H9 (cell line): ENCODE results near the gene STK38L. TPM values are rescaled to one million over a fixed set of nuclear protein-coding genes. Genes with fewer than 3 reads are reported as not detected.

Experiments used
- DNase-seq: peaks from one replicate; pipeline ENCODE4 v3.0.0-alpha.2; 2017
- H2AFZ ChIP-seq: one replicate; pipeline ENCODE4 v1.6.1; 2013; ENCODE audit warnings: mild to moderate bottlenecking, low read length, control low read depth, moderate library complexity
- H2AK5ac ChIP-seq: 2 replicates; pipeline ENCODE4 v1.6.1; 2013; ENCODE audit warnings: low read length, control low read depth, mixed read lengths; ENCODE audit not compliant: insufficient read length
- H2BK120ac ChIP-seq: one replicate; pipeline ENCODE4 v1.6.1; 2013; ENCODE audit warnings: low read depth, mild to moderate bottlenecking, low read length, control low read depth, inconsistent platforms; ENCODE audit not compliant: poor library complexity, severe bottlenecking
- H2BK12ac ChIP-seq: 2 replicates; pipeline ENCODE4 v1.6.1; 2013; ENCODE audit warnings: low read length, control low read depth, mixed read lengths, low read depth; ENCODE audit not compliant: insufficient read length
- H2BK15ac ChIP-seq: 2 replicates; pipeline ENCODE4 v1.6.1; 2013; ENCODE audit warnings: low read depth, low read length, control low read depth
- H2BK20ac ChIP-seq: one replicate; pipeline ENCODE4 v1.6.1; 2013; ENCODE audit warnings: low read depth, mild to moderate bottlenecking, low read length, control low read depth, inconsistent platforms; ENCODE audit not compliant: poor library complexity, severe bottlenecking
- H2BK5ac ChIP-seq: 2 replicates; pipeline ENCODE4 v1.6.1; 2013; ENCODE audit warnings: low read length, control low read depth, mixed read lengths; ENCODE audit not compliant: insufficient read length
- H3K14ac ChIP-seq: 2 replicates; pipeline ENCODE4 v1.6.1; 2013; ENCODE audit warnings: low read length, control low read depth; ENCODE audit not compliant: insufficient read depth
- H3K18ac ChIP-seq: 2 replicates; pipeline ENCODE4 v1.6.1; 2013; ENCODE audit warnings: low read depth, mild to moderate bottlenecking, mixed read lengths, low read length, control low read depth; ENCODE audit not compliant: insufficient read length
- H3K23ac ChIP-seq: 2 replicates; pipeline ENCODE4 v1.6.1; 2013; ENCODE audit warnings: low read length, control low read depth, mixed read lengths, low read depth; ENCODE audit not compliant: insufficient read length
- H3K23me2 ChIP-seq: 2 replicates; pipeline ENCODE4 v1.6.1; 2013; ENCODE audit warnings: low read depth, mild to moderate bottlenecking, mixed read lengths, low read length, control low read depth; ENCODE audit not compliant: insufficient read length, poor library complexity, severe bottlenecking
- H3K27ac ChIP-seq: 2 replicates; pipeline ENCODE4 v1.5.1; 2013; ENCODE audit warnings: low read length, control low read depth, mixed read lengths, low read depth; ENCODE audit not compliant: insufficient read length
- H3K27me3 ChIP-seq: 2 replicates; pipeline ENCODE4 v1.6.1; 2013; ENCODE audit warnings: low read length, control low read depth, inconsistent platforms; ENCODE audit not compliant: insufficient read depth
- H3K4ac ChIP-seq: 2 replicates; pipeline ENCODE4 v1.6.1; 2013; ENCODE audit warnings: low read depth, mild to moderate bottlenecking, control low read depth, inconsistent platforms, low read length, moderate library complexity
- H3K4me1 ChIP-seq: 2 replicates; pipeline ENCODE4 v1.6.1; 2013; ENCODE audit warnings: low read length, control low read depth, inconsistent platforms; ENCODE audit not compliant: insufficient read depth
- H3K4me2 ChIP-seq: 2 replicates; pipeline ENCODE4 v1.6.1; 2013; ENCODE audit warnings: low read length, control low read depth, mixed read lengths; ENCODE audit not compliant: insufficient read length, insufficient read depth
- H3K56ac ChIP-seq: 2 replicates; pipeline ENCODE4 v1.6.1; 2013; ENCODE audit warnings: low read depth, mild to moderate bottlenecking, mixed read lengths, low read length, control low read depth; ENCODE audit not compliant: insufficient read length
- H3K79me1 ChIP-seq: 2 replicates; pipeline ENCODE4 v1.6.1; 2013; ENCODE audit warnings: low read depth, mild to moderate bottlenecking, moderate library complexity, low read length, control low read depth, inconsistent platforms; ENCODE audit not compliant: insufficient read depth, poor library complexity, severe bottlenecking
- H3K79me2 ChIP-seq: 2 replicates; pipeline ENCODE4 v1.6.1; 2013; ENCODE audit warnings: low read length, control low read depth, inconsistent platforms; ENCODE audit not compliant: insufficient read depth
- H3K9ac ChIP-seq: 2 replicates; pipeline ENCODE4 v1.6.1; 2013; ENCODE audit warnings: low read length, control low read depth, mixed read lengths; ENCODE audit not compliant: insufficient read length; ENCODE audit errors: extremely low read depth
- H3K9me3 ChIP-seq: one replicate; pipeline ENCODE4 v1.6.1; 2013; ENCODE audit warnings: low read depth, low read length, inconsistent platforms; ENCODE audit not compliant: control insufficient read depth
- H3T11ph ChIP-seq: one replicate; pipeline ENCODE4 v1.6.1; 2013; ENCODE audit warnings: mild to moderate bottlenecking, low read length, control low read depth, inconsistent platforms
- H4K20me1 ChIP-seq: one replicate; pipeline ENCODE4 v1.6.1; 2013; ENCODE audit not compliant: control insufficient read depth, insufficient read length, insufficient read depth
- H4K5ac ChIP-seq: 2 replicates; pipeline ENCODE4 v1.6.1; 2013; ENCODE audit warnings: low read depth, mild to moderate bottlenecking, mixed read lengths, low read length, control low read depth; ENCODE audit not compliant: insufficient read length
- H4K8ac ChIP-seq: replicated peaks from 2 replicates; pipeline ENCODE4 v1.6.1; 2013; ENCODE audit warnings: low read length, control low read depth, mixed read lengths, low read depth; ENCODE audit not compliant: insufficient read length
- H4K91ac ChIP-seq: 2 replicates; pipeline ENCODE4 v1.6.1; 2013; ENCODE audit warnings: low read depth, mild to moderate bottlenecking, moderate library complexity, mixed read lengths, low read length, control low read depth; ENCODE audit not compliant: insufficient read length
- H3K27ac Mint-ChIP-seq, 3 experiments: 2 replicates in 2 of 3; 3 replicates in 1 of 3; pipeline ENCODE4 v1.8.0; 2020 to 2021; ENCODE audit warnings: mixed read lengths in 3 of 3, mild to moderate bottlenecking in 1 of 3, moderate library complexity in 1 of 3
- H3K27me3 Mint-ChIP-seq: 2 replicates; pipeline ENCODE4 v1.8.0; 2021; ENCODE audit warnings: low read depth, mild to moderate bottlenecking, moderate library complexity, mixed read lengths
- H3K36me3 Mint-ChIP-seq, 3 experiments: 2 replicates in 2 of 3; 3 replicates in 1 of 3; pipeline ENCODE4 v1.8.0; 2020 to 2021; ENCODE audit warnings: low read depth in 3 of 3, mixed read lengths in 3 of 3; ENCODE audit not compliant: insufficient read depth in 1 of 3
- H3K4me1 Mint-ChIP-seq, 2 experiments: 2 replicates each; pipeline ENCODE4 v1.8.0; 2020; ENCODE audit warnings: mixed read lengths in 2 of 2
- H3K4me3 Mint-ChIP-seq, 2 experiments: 2 replicates in 1 of 2; 3 replicates in 1 of 2; pipeline ENCODE4 v1.8.0; 2020 to 2021; ENCODE audit warnings: mild to moderate bottlenecking in 2 of 2, mixed read lengths in 2 of 2, moderate library complexity in 1 of 2
- H3K9me3 Mint-ChIP-seq, 2 experiments: 2 replicates in 1 of 2; 3 replicates in 1 of 2; pipeline ENCODE4 v1.8.0; 2020; ENCODE audit warnings: mild to moderate bottlenecking in 2 of 2, mixed read lengths in 2 of 2, moderate library complexity in 1 of 2
- CTCF ChIP-seq: fragments of 200-600 bp; sonication (generic); conservative IDR thresholded peaks from 3 replicates; pipeline ENCODE4 v1.8.0; 2021; ENCODE audit warnings: antibody characterized with exemption, mild to moderate bottlenecking
- WGBS: extraction: QIAGEN DNeasy Blood & Tissue Kit; methylation state at CpG from one replicate; pipeline ENCODE4 v1.1.7; 2013; ENCODE audit warnings: missing lambda C conversion rate, low lambda C conversion rate, mixed read lengths; ENCODE audit not compliant: insufficient read length; ENCODE audit errors: extremely low coverage; 5-methylcytosine and 5-hydroxymethylcytosine counted together
- total RNA-seq: library from RNA; stranded (reverse); gene quantifications from 2 replicates; pipeline ENCODE4 v1.2.1, GENCODE V29; 2021

Gene STK38L
- total RNA-seq, 1 experiment from 2014 or later = 44.9 TPM

GRCh38 chr12:27233814-27234213, 10.3 kb upstream of the STK38L start:
- no peak overlapping the region for H4K91ac ChIP-seq
- Mint-ChIP-seq H3K36me3 (no peaks in the 10 kb centered on the region), H3K4me3 (no peak overlapping the region), H3K27me3 (no peaks in the 10 kb centered on the region; the same call in 1 of the 2 replicates), H3K27ac (no peak overlapping the region), H3K9me3 (no peaks in the 10 kb centered on the region), H3K4me1 (no peaks in the 10 kb centered on the region)
- H3K4me2 ChIP-seq = no peak overlapping the region
- H3K27me3 ChIP-seq = no peaks in the 10 kb centered on the region
- DNase-seq = peak; percentile 35
- H4K8ac ChIP-seq = no peak overlapping the region
- H3K4me1 ChIP-seq = peaks cover 4% of the 10 kb centered on the region; the same call in 1 of the 2 replicates
- no peak overlapping the region for H3K23ac ChIP-seq
- no peaks in the 10 kb centered on the region for H3K23me2 ChIP-seq
- no peak overlapping the region for H3K18ac ChIP-seq
- no peak overlapping the region for H2BK5ac ChIP-seq
- no peak overlapping the region for H2BK20ac ChIP-seq
- TF ChIP-seq CTCF = peak; percentile 67
- H3K27ac ChIP-seq = no peak overlapping the region
- H3K56ac ChIP-seq = no peak overlapping the region
- no peak overlapping the region for H3K4ac ChIP-seq
- H2BK12ac ChIP-seq = no peak overlapping the region
- H3K9me3 ChIP-seq = no peaks in the 10 kb centered on the region
- H3T11ph ChIP-seq = no peak overlapping the region
- no peaks in the 10 kb centered on the region for H3K79me1 ChIP-seq
- H2AFZ ChIP-seq = no peak overlapping the region
- H3K9ac ChIP-seq = no peak overlapping the region
- no peak overlapping the region for H4K5ac ChIP-seq
- H2AK5ac ChIP-seq = no peak overlapping the region
- whole genome bisulfite sequencing = no CpG with 5 or more reads among the region's 4 CpGs
- H2BK120ac ChIP-seq = no peak overlapping the region
- no peak overlapping the region for H3K14ac ChIP-seq
- H3K79me2 ChIP-seq = no peaks in the 10 kb centered on the region
- H4K20me1 ChIP-seq = no peaks in the 10 kb centered on the region
- H2BK15ac ChIP-seq = no peak overlapping the region
